H9 (cell line): ENCODE results near the gene ARMH1. TPM values are rescaled to one million over a fixed set of nuclear protein-coding genes. Genes with fewer than 3 reads are reported as not detected.

ENCODE experiments used
- DNase-seq: peaks from one replicate; pipeline ENCODE4 v3.0.0-alpha.2; 2017
- H2AFZ ChIP-seq: one replicate; pipeline ENCODE4 v1.6.1; 2013; ENCODE audit warnings: mild to moderate bottlenecking, low read length, control low read depth, moderate library complexity
- H2AK5ac ChIP-seq: 2 replicates; pipeline ENCODE4 v1.6.1; 2013; ENCODE audit warnings: low read length, control low read depth, mixed read lengths; ENCODE audit not compliant: insufficient read length
- H2BK120ac ChIP-seq: one replicate; pipeline ENCODE4 v1.6.1; 2013; ENCODE audit warnings: low read depth, mild to moderate bottlenecking, low read length, control low read depth, inconsistent platforms; ENCODE audit not compliant: poor library complexity, severe bottlenecking
- H2BK12ac ChIP-seq: 2 replicates; pipeline ENCODE4 v1.6.1; 2013; ENCODE audit warnings: low read length, control low read depth, mixed read lengths, low read depth; ENCODE audit not compliant: insufficient read length
- H2BK15ac ChIP-seq: 2 replicates; pipeline ENCODE4 v1.6.1; 2013; ENCODE audit warnings: low read depth, low read length, control low read depth
- H2BK20ac ChIP-seq: one replicate; pipeline ENCODE4 v1.6.1; 2013; ENCODE audit warnings: low read depth, mild to moderate bottlenecking, low read length, control low read depth, inconsistent platforms; ENCODE audit not compliant: poor library complexity, severe bottlenecking
- H2BK5ac ChIP-seq: 2 replicates; pipeline ENCODE4 v1.6.1; 2013; ENCODE audit warnings: low read length, control low read depth, mixed read lengths; ENCODE audit not compliant: insufficient read length
- H3K14ac ChIP-seq: 2 replicates; pipeline ENCODE4 v1.6.1; 2013; ENCODE audit warnings: low read length, control low read depth; ENCODE audit not compliant: insufficient read depth
- H3K18ac ChIP-seq: 2 replicates; pipeline ENCODE4 v1.6.1; 2013; ENCODE audit warnings: low read depth, mild to moderate bottlenecking, mixed read lengths, low read length, control low read depth; ENCODE audit not compliant: insufficient read length
- H3K23ac ChIP-seq: 2 replicates; pipeline ENCODE4 v1.6.1; 2013; ENCODE audit warnings: low read length, control low read depth, mixed read lengths, low read depth; ENCODE audit not compliant: insufficient read length
- H3K23me2 ChIP-seq: 2 replicates; pipeline ENCODE4 v1.6.1; 2013; ENCODE audit warnings: low read depth, mild to moderate bottlenecking, mixed read lengths, low read length, control low read depth; ENCODE audit not compliant: insufficient read length, poor library complexity, severe bottlenecking
- H3K27ac ChIP-seq: 2 replicates; pipeline ENCODE4 v1.5.1; 2013; ENCODE audit warnings: low read length, control low read depth, mixed read lengths, low read depth; ENCODE audit not compliant: insufficient read length
- H3K27me3 ChIP-seq: 2 replicates; pipeline ENCODE4 v1.6.1; 2013; ENCODE audit warnings: low read length, control low read depth, inconsistent platforms; ENCODE audit not compliant: insufficient read depth
- H3K4ac ChIP-seq: 2 replicates; pipeline ENCODE4 v1.6.1; 2013; ENCODE audit warnings: low read depth, mild to moderate bottlenecking, control low read depth, inconsistent platforms, low read length, moderate library complexity
- H3K4me1 ChIP-seq: 2 replicates; pipeline ENCODE4 v1.6.1; 2013; ENCODE audit warnings: low read length, control low read depth, inconsistent platforms; ENCODE audit not compliant: insufficient read depth
- H3K4me2 ChIP-seq: 2 replicates; pipeline ENCODE4 v1.6.1; 2013; ENCODE audit warnings: low read length, control low read depth, mixed read lengths; ENCODE audit not compliant: insufficient read length, insufficient read depth
- H3K56ac ChIP-seq: 2 replicates; pipeline ENCODE4 v1.6.1; 2013; ENCODE audit warnings: low read depth, mild to moderate bottlenecking, mixed read lengths, low read length, control low read depth; ENCODE audit not compliant: insufficient read length
- H3K79me1 ChIP-seq: 2 replicates; pipeline ENCODE4 v1.6.1; 2013; ENCODE audit warnings: low read depth, mild to moderate bottlenecking, moderate library complexity, low read length, control low read depth, inconsistent platforms; ENCODE audit not compliant: insufficient read depth, poor library complexity, severe bottlenecking
- H3K79me2 ChIP-seq: 2 replicates; pipeline ENCODE4 v1.6.1; 2013; ENCODE audit warnings: low read length, control low read depth, inconsistent platforms; ENCODE audit not compliant: insufficient read depth
- H3K9ac ChIP-seq: 2 replicates; pipeline ENCODE4 v1.6.1; 2013; ENCODE audit warnings: low read length, control low read depth, mixed read lengths; ENCODE audit not compliant: insufficient read length; ENCODE audit errors: extremely low read depth
- H3K9me3 ChIP-seq: one replicate; pipeline ENCODE4 v1.6.1; 2013; ENCODE audit warnings: low read depth, low read length, inconsistent platforms; ENCODE audit not compliant: control insufficient read depth
- H3T11ph ChIP-seq: one replicate; pipeline ENCODE4 v1.6.1; 2013; ENCODE audit warnings: mild to moderate bottlenecking, low read length, control low read depth, inconsistent platforms
- H4K20me1 ChIP-seq: one replicate; pipeline ENCODE4 v1.6.1; 2013; ENCODE audit not compliant: control insufficient read depth, insufficient read length, insufficient read depth
- H4K5ac ChIP-seq: 2 replicates; pipeline ENCODE4 v1.6.1; 2013; ENCODE audit warnings: low read depth, mild to moderate bottlenecking, mixed read lengths, low read length, control low read depth; ENCODE audit not compliant: insufficient read length
- H4K8ac ChIP-seq: replicated peaks from 2 replicates; pipeline ENCODE4 v1.6.1; 2013; ENCODE audit warnings: low read length, control low read depth, mixed read lengths, low read depth; ENCODE audit not compliant: insufficient read length
- H4K91ac ChIP-seq: 2 replicates; pipeline ENCODE4 v1.6.1; 2013; ENCODE audit warnings: low read depth, mild to moderate bottlenecking, moderate library complexity, mixed read lengths, low read length, control low read depth; ENCODE audit not compliant: insufficient read length
- H3K27ac Mint-ChIP-seq, 3 experiments: 2 replicates in 2 of 3; 3 replicates in 1 of 3; pipeline ENCODE4 v1.8.0; 2020 to 2021; ENCODE audit warnings: mixed read lengths in 3 of 3, mild to moderate bottlenecking in 1 of 3, moderate library complexity in 1 of 3
- H3K27me3 Mint-ChIP-seq: 2 replicates; pipeline ENCODE4 v1.8.0; 2021; ENCODE audit warnings: low read depth, mild to moderate bottlenecking, moderate library complexity, mixed read lengths
- H3K36me3 Mint-ChIP-seq, 3 experiments: 2 replicates in 2 of 3; 3 replicates in 1 of 3; pipeline ENCODE4 v1.8.0; 2020 to 2021; ENCODE audit warnings: low read depth in 3 of 3, mixed read lengths in 3 of 3; ENCODE audit not compliant: insufficient read depth in 1 of 3
- H3K4me1 Mint-ChIP-seq, 2 experiments: 2 replicates each; pipeline ENCODE4 v1.8.0; 2020; ENCODE audit warnings: mixed read lengths in 2 of 2
- H3K4me3 Mint-ChIP-seq, 2 experiments: 2 replicates in 1 of 2; 3 replicates in 1 of 2; pipeline ENCODE4 v1.8.0; 2020 to 2021; ENCODE audit warnings: mild to moderate bottlenecking in 2 of 2, mixed read lengths in 2 of 2, moderate library complexity in 1 of 2
- H3K9me3 Mint-ChIP-seq, 2 experiments: 2 replicates in 1 of 2; 3 replicates in 1 of 2; pipeline ENCODE4 v1.8.0; 2020; ENCODE audit warnings: mild to moderate bottlenecking in 2 of 2, mixed read lengths in 2 of 2, moderate library complexity in 1 of 2
- CTCF ChIP-seq: fragments of 200-600 bp; sonication (generic); conservative IDR thresholded peaks from 3 replicates; pipeline ENCODE4 v1.8.0; 2021; ENCODE audit warnings: antibody characterized with exemption, mild to moderate bottlenecking
- WGBS: extraction: QIAGEN DNeasy Blood & Tissue Kit; methylation state at CpG from one replicate; pipeline ENCODE4 v1.1.7; 2013; ENCODE audit warnings: missing lambda C conversion rate, low lambda C conversion rate, mixed read lengths; ENCODE audit not compliant: insufficient read length; ENCODE audit errors: extremely low coverage; 5-methylcytosine and 5-hydroxymethylcytosine counted together
- total RNA-seq: library from RNA; stranded (reverse); gene quantifications from 2 replicates; pipeline ENCODE4 v1.2.1, GENCODE V29; 2021

Gene ARMH1
- total RNA-seq, 1 experiment from 2014 or later: 1.0 TPM

GRCh38 chr1:44643721-44644334, 30.7 kb upstream of the ARMH1 start:
- H3K27me3 Mint-ChIP-seq: no peaks in the 10 kb centered on the region
- H3K18ac ChIP-seq: no peak overlapping the region
- H3K4me1 ChIP-seq: no peaks in the 10 kb centered on the region
- no peaks in the 10 kb centered on the region for H3K79me2 ChIP-seq
- no peaks in the 10 kb centered on the region for H3K9me3 ChIP-seq
- H4K20me1 ChIP-seq: no peaks in the 10 kb centered on the region
- H2BK15ac ChIP-seq: no peak overlapping the region
- H3K23me2 ChIP-seq: no peaks in the 10 kb centered on the region
- H2AFZ ChIP-seq: no peak overlapping the region
- no peak overlapping the region for H3T11ph ChIP-seq
- no peak overlapping the region for H2AK5ac ChIP-seq
- peaks cover 10 to 84% (median 70%) of the 10 kb centered on the region in 3 experiments for H3K36me3 Mint-ChIP-seq
- no peak for TF ChIP-seq CTCF
- no peak overlapping the region for H3K23ac ChIP-seq
- no peak overlapping the region for H3K27ac ChIP-seq
- H4K5ac ChIP-seq: no peak overlapping the region
- no peaks in the 10 kb centered on the region for H3K27me3 ChIP-seq
- no peak overlapping the region for H2BK20ac ChIP-seq
- no peak for DNase-seq
- H4K8ac ChIP-seq: no peak overlapping the region
- no peaks in the 10 kb centered on the region for H3K79me1 ChIP-seq
- H4K91ac ChIP-seq: no peak overlapping the region
- H3K4me2 ChIP-seq: no peak overlapping the region
- no peak overlapping the region for H3K56ac ChIP-seq
- H3K14ac ChIP-seq: no peak overlapping the region
- no peak overlapping the region for H2BK5ac ChIP-seq
- H3K27ac Mint-ChIP-seq: no peak overlapping the region
- no CpG with 5 or more reads among the region's 9 CpGs for WGBS
- no peaks in the 10 kb centered on the region for H3K9me3 Mint-ChIP-seq
- no peak overlapping the region for H2BK12ac ChIP-seq
- no peak overlapping the region for H3K4ac ChIP-seq
- H3K9ac ChIP-seq: no peak overlapping the region
- peaks cover 0 to 2% of the 10 kb centered on the region in 2 experiments; a peak in 1 of 4 replicates for H3K4me1 Mint-ChIP-seq
- H3K4me3 Mint-ChIP-seq: no peak overlapping the region
- no peak overlapping the region for H2BK120ac ChIP-seq
